A549 (cell line): ENCODE measurements around the gene ADAMTS13.

Experiments used
- EP300 ChIP-seq, 2 experiments: fragments of >200 bp; sonication (Bioruptor Twin); formaldehyde crosslinking; IDR thresholded peaks; 2 replicates in 1 of 2; 3 replicates in 1 of 2; pipeline ENCODE4 v1.6.1; 2016 to 2017
- HOXA7 ChIP-seq: fragments of 250-450 bp; sonication (Bioruptor Pico); IDR thresholded peaks from 2 replicates; pipeline ENCODE4 v1.5.0; 2020; ENCODE audit warnings: mild to moderate bottlenecking, moderate library complexity
- MYC ChIP-seq: IDR thresholded peaks from 2 replicates; pipeline ENCODE4 v1.6.1; 2012; ENCODE audit warnings: mild to moderate bottlenecking, inconsistent platforms, low read length, improper control_type of control experiment, borderline replicate concordance
- SREBF2 ChIP-seq: fragments of 450-650 bp; IDR thresholded peaks from 2 replicates; pipeline ENCODE4 v1.6.1; 2014; ENCODE audit warnings: mild to moderate bottlenecking, moderate library complexity
- TF ChIP-seq, protein P1 (sequence below): fragments of >200 bp; sonication (Bioruptor Twin); formaldehyde crosslinking; IDR thresholded peaks from 3 replicates; pipeline ENCODE4 v1.5.1; 2016
- TF ChIP-seq, protein P2 (sequence below): fragments of 200-600 bp; sonication (generic); IDR thresholded peaks from 2 replicates; pipeline ENCODE4 v1.6.1; 2016; ENCODE audit warnings: antibody characterized with exemption, mild to moderate bottlenecking, moderate library complexity

DNA sequence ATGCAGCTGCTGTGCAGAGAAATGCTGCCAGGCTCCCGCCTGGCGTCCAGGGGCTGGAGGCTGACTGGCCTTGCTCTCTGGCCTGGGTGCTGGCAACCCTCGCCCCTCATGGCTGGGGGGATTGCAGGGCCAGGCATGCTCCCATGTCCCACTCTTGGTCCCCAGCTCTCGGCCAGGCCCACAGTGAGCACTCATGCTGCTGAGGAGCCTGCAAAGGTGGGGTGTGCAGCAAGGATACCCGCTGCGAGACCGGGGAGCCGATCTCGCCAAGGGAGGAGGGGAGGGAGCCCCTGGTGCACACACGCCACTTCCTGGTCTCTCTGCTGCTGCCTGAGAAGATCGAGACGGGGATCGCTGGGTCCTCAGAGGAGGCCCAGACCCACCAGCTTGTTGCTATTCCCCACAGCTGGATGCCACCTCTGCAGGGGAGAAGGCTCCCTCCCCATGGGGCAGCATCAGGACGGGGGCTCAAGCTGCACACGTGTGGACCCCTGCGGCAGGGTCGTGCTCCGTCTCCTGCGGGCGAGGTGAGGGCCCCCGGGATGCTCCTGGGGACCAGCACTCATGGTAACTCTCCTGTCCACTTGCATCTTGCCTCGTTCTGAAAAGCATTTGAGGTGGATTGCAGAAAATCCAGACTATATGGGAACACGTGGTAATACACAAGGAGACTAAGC lies 23.3 kb downstream of the ADAMTS13 start:
- TF ChIP-seq EP300 (IDR thresholded peaks at IDR 0.05) (no peak), HOXA7 (CRISPR knock-in tag) (no peak), SREBF2 (no peak), MYC (no peak)
- TF ChIP-seq, protein P1, sequence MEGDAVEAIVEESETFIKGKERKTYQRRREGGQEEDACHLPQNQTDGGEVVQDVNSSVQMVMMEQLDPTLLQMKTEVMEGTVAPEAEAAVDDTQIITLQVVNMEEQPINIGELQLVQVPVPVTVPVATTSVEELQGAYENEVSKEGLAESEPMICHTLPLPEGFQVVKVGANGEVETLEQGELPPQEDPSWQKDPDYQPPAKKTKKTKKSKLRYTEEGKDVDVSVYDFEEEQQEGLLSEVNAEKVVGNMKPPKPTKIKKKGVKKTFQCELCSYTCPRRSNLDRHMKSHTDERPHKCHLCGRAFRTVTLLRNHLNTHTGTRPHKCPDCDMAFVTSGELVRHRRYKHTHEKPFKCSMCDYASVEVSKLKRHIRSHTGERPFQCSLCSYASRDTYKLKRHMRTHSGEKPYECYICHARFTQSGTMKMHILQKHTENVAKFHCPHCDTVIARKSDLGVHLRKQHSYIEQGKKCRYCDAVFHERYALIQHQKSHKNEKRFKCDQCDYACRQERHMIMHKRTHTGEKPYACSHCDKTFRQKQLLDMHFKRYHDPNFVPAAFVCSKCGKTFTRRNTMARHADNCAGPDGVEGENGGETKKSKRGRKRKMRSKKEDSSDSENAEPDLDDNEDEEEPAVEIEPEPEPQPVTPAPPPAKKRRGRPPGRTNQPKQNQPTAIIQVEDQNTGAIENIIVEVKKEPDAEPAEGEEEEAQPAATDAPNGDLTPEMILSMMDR: no peak
- TF ChIP-seq, protein P2, sequence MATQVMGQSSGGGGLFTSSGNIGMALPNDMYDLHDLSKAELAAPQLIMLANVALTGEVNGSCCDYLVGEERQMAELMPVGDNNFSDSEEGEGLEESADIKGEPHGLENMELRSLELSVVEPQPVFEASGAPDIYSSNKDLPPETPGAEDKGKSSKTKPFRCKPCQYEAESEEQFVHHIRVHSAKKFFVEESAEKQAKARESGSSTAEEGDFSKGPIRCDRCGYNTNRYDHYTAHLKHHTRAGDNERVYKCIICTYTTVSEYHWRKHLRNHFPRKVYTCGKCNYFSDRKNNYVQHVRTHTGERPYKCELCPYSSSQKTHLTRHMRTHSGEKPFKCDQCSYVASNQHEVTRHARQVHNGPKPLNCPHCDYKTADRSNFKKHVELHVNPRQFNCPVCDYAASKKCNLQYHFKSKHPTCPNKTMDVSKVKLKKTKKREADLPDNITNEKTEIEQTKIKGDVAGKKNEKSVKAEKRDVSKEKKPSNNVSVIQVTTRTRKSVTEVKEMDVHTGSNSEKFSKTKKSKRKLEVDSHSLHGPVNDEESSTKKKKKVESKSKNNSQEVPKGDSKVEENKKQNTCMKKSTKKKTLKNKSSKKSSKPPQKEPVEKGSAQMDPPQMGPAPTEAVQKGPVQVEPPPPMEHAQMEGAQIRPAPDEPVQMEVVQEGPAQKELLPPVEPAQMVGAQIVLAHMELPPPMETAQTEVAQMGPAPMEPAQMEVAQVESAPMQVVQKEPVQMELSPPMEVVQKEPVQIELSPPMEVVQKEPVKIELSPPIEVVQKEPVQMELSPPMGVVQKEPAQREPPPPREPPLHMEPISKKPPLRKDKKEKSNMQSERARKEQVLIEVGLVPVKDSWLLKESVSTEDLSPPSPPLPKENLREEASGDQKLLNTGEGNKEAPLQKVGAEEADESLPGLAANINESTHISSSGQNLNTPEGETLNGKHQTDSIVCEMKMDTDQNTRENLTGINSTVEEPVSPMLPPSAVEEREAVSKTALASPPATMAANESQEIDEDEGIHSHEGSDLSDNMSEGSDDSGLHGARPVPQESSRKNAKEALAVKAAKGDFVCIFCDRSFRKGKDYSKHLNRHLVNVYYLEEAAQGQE: no peak
